IPS DF 6.9 (cell line): ENCODE measurements around the gene KPNA2.
A peak's percentile ranks its signal among the peaks of the same experiment; 100 is the strongest.
"Not testable (repeated sequence)": the region's sequence is repeated elsewhere in the genome, so short reads cannot be mapped to it uniquely, and the experiment has no call there.

Experiments used
- DNase-seq: peaks from one replicate; pipeline ENCODE4 v3.0.0-alpha.2; 2013; ENCODE audit warnings: low read depth, low spot score
- H3K27ac ChIP-seq: one replicate; pipeline ENCODE4 v1.5.1; 2013; ENCODE audit warnings: low read length, control low read depth
- H3K27me3 ChIP-seq: 2 replicates; pipeline ENCODE4 v1.6.1; 2013; ENCODE audit warnings: mild to moderate bottlenecking, low read length; ENCODE audit not compliant: control insufficient read depth, insufficient read depth
- H3K36me3 ChIP-seq: 2 replicates; pipeline ENCODE4 v1.6.1; 2013; ENCODE audit warnings: low read length; ENCODE audit not compliant: control insufficient read depth, insufficient read depth
- H3K4me1 ChIP-seq: 2 replicates; pipeline ENCODE4 v1.6.1; 2013; ENCODE audit warnings: low read length; ENCODE audit not compliant: control insufficient read depth, insufficient read depth
- H3K4me3 ChIP-seq: 2 replicates; pipeline ENCODE4 v1.5.1; 2013; ENCODE audit warnings: mild to moderate bottlenecking, low read length
- H3K9me3 ChIP-seq: 2 replicates; pipeline ENCODE4 v1.6.1; 2013; ENCODE audit warnings: low read length, inconsistent platforms; ENCODE audit not compliant: control insufficient read depth, insufficient read depth
- WGBS: extraction: QIAGEN DNeasy Blood & Tissue Kit; methylation state at CpG from one replicate; pipeline ENCODE4 v1.1.7; 2013; ENCODE audit warnings: mixed read lengths, missing lambda C conversion rate; ENCODE audit not compliant: insufficient read length, insufficient coverage; 5-methylcytosine and 5-hydroxymethylcytosine counted together

The KPNA2 gene

GRCh38 chr17:68020409-68020756 lies 15.2 kb upstream of the KPNA2 start:
- Histone ChIP-seq H3K36me3 (no peaks in the 10 kb centered on the region), H3K4me1 (no peaks in the 10 kb centered on the region), H3K27ac (no peak overlapping the region), H3K27me3 (no peaks in the 10 kb centered on the region), H3K9me3 (no peaks in the 10 kb centered on the region), H3K4me3 (peak overlapping the region; percentile 54; the same call in 1 of the 2 replicates)
- WGBS = no CpG with 5 or more reads among the region's 12 CpGs
- no peak for DNase-seq

- not testable (repeated sequence) for H3K36me3 ChIP-seq, H3K4me1 ChIP-seq, H3K27ac ChIP-seq, DNase-seq, H3K9me3 ChIP-seq, H3K27me3 ChIP-seq, H3K4me3 ChIP-seq
- WGBS = no CpG with 5 or more reads among the region's 13 CpGs
Observed at GRCh38 chr17:68020791-68021190, 14.7 kb upstream of the KPNA2 start.

- Histone ChIP-seq H3K27me3 (no peaks in the 10 kb centered on the region), H3K4me3 (no peak overlapping the region), H3K27ac (no peak overlapping the region), H3K36me3 (no peaks in the 10 kb centered on the region), H3K4me1 (no peaks in the 10 kb centered on the region), H3K9me3 (no peaks in the 10 kb centered on the region)
- DNase-seq = no peak
- no CpG with 5 or more reads among the region's 8 CpGs for WGBS
Observed at GRCh38 chr17:68021963-68022362, 13.6 kb upstream of the KPNA2 start.

- no CpG with 5 or more reads among the region's 15 CpGs for WGBS
- DNase-seq = not testable (repeated sequence)
Observed at GRCh38 chr17:68022547-68022946, 13.0 kb upstream of the KPNA2 start.

GRCh38 chr17:68029512-68030215 lies 5.9 kb upstream of the KPNA2 start:
- no CpG with 5 or more reads among the region's 8 CpGs for WGBS
- H3K27me3 ChIP-seq = no peaks in the 10 kb centered on the region
- H3K27ac ChIP-seq = no peak overlapping the region
- peaks cover 3% of the 10 kb centered on the region; the same call in 1 of the 2 replicates for H3K4me1 ChIP-seq
- DNase-seq = no peak
- H3K9me3 ChIP-seq = no peaks in the 10 kb centered on the region
- no peaks in the 10 kb centered on the region for H3K36me3 ChIP-seq
- H3K4me3 ChIP-seq = no peak overlapping the region

More at GRCh38 chr17:68022547-68022946, 13.0 kb upstream of the KPNA2 start:
- H3K9me3 ChIP-seq, H3K36me3 ChIP-seq, H3K27ac ChIP-seq, H3K4me3 ChIP-seq, H3K4me1 ChIP-seq, H3K27me3 ChIP-seq: not testable (repeated sequence)

- Histone ChIP-seq H3K27ac (peak overlapping the region; percentile 69), H3K4me1 (peaks cover 3% of the 10 kb centered on the region; the same call in 1 of the 2 replicates), H3K27me3 (no peaks in the 10 kb centered on the region), H3K36me3 (peaks cover 12% of the 10 kb centered on the region), H3K9me3 (no peaks in the 10 kb centered on the region), H3K4me3 (no peak overlapping the region)
- no CpG with 5 or more reads among the region's 7 CpGs for WGBS
- peak; percentile 96 for DNase-seq
Observed at GRCh38 chr17:68033636-68034451, 1.7 kb upstream of the KPNA2 start.

- H3K27ac ChIP-seq = no peak overlapping the region
- no peak for DNase-seq
- H3K4me3 ChIP-seq = no peak overlapping the region
- H3K4me1 ChIP-seq = peaks cover 3% of the 10 kb centered on the region; the same call in 1 of the 2 replicates
- H3K27me3 ChIP-seq = no peaks in the 10 kb centered on the region
- peaks cover 16% of the 10 kb centered on the region for H3K36me3 ChIP-seq
- H3K9me3 ChIP-seq = no peaks in the 10 kb centered on the region
- no CpG with 5 or more reads among the region's 1 CpG for WGBS
Observed at GRCh38 chr17:68034452-68034776, 1.1 kb upstream of the KPNA2 start.

GRCh38 chr17:68035131-68035522 lies 408 bp upstream of the KPNA2 start:
- WGBS = no CpG with 5 or more reads among the region's 27 CpGs
- Histone ChIP-seq H3K4me1 (no peaks in the 10 kb centered on the region), H3K27ac (no peak overlapping the region), H3K27me3 (no peaks in the 10 kb centered on the region), H3K4me3 (no peak overlapping the region), H3K36me3 (peaks cover 16% of the 10 kb centered on the region), H3K9me3 (no peaks in the 10 kb centered on the region)
- no peak for DNase-seq

GRCh38 chr17:68036304-68037147 lies 991 bp downstream of the KPNA2 start:
- peaks cover 25% of the 10 kb centered on the region for H3K36me3 ChIP-seq
- no peak for DNase-seq
- H3K27ac ChIP-seq = no peak overlapping the region
- peak overlapping the region; percentile 93 for H3K4me3 ChIP-seq
- no peaks in the 10 kb centered on the region for H3K27me3 ChIP-seq
- no peaks in the 10 kb centered on the region for H3K9me3 ChIP-seq
- no peaks in the 10 kb centered on the region for H3K4me1 ChIP-seq
- no CpG with 5 or more reads among the region's 11 CpGs for WGBS

- no peak for DNase-seq
- no peaks in the 10 kb centered on the region for H3K27me3 ChIP-seq
- no peaks in the 10 kb centered on the region for H3K4me1 ChIP-seq
- WGBS = no CpG with 5 or more reads among the region's 9 CpGs
- H3K27ac ChIP-seq = no peak overlapping the region
- H3K9me3 ChIP-seq = no peaks in the 10 kb centered on the region
- H3K36me3 ChIP-seq = peaks cover 16% of the 10 kb centered on the region; the same call in 1 of the 2 replicates
- no peak overlapping the region for H3K4me3 ChIP-seq
Observed at GRCh38 chr17:68047153-68047846, 11.8 kb downstream of the KPNA2 start.
